HEK293 (cell line): ENCODE data around the gene KDM4B.

Experiments
- CTCF ChIA-PET: fragments of 350-600 bp; formaldehyde crosslinking; extraction: SDS; loops from one replicate; lab custom pipeline; 2021; ENCODE audit warnings: antibody characterized with exemption; lab: Yijun Ruan, JAX
- POLR2A ChIA-PET: fragments of 300-600 bp; formaldehyde crosslinking; extraction: SDS; loops from one replicate; lab custom pipeline; 2020; ENCODE audit warnings: antibody characterized with exemption, inconsistent platforms; lab: Yijun Ruan, JAX
- H3K27ac ChIP-seq: fragments of 200-500 bp; sonication (Bioruptor generic); 2 replicates; pipeline ENCODE4 v1.5.1; 2014; ENCODE audit warnings: low read depth, low read length, control low read depth, inconsistent platforms; ENCODE audit errors: extremely low read depth
- H3K36me3 ChIP-seq, 2 experiments: fragments of 200-500 bp in 1 of 2; sonication (Bioruptor generic) in 1 of 2; 1 replicate in 1 of 2; 2 replicates in 1 of 2; pipeline ENCODE4 v1.5.1; 2014 to 2017; ENCODE audit warnings: inconsistent platforms in 2 of 2, low read length in 2 of 2; ENCODE audit not compliant: control insufficient read depth in 2 of 2, insufficient read depth in 1 of 2
- H3K4me1 ChIP-seq: fragments of 200-500 bp; sonication (Bioruptor generic); 2 replicates; pipeline ENCODE4 v1.5.1; 2014; ENCODE audit warnings: mild to moderate bottlenecking, low read length, inconsistent platforms; ENCODE audit not compliant: control insufficient read depth, insufficient read depth
- H3K4me3 ChIP-seq: 2 replicates; pipeline ENCODE4 v1.5.1; 2011; ENCODE audit warnings: low read depth, mild to moderate bottlenecking, control low read depth, low read length, moderate library complexity
- H3K9me3 ChIP-seq: fragments of 200-500 bp; sonication (Bioruptor generic); 2 replicates; pipeline ENCODE4 v1.5.1; 2014; ENCODE audit warnings: low read depth, low read length, inconsistent platforms; ENCODE audit not compliant: control insufficient read depth, insufficient read depth
- KLF1 ChIP-seq: fragments of 450-650 bp; formaldehyde crosslinking; IDR thresholded peaks from 2 replicates; pipeline ENCODE4 v1.5.1; 2016; ENCODE audit warnings: missing biosample characterization, missing genetic modification characterization
- KLF10 ChIP-seq: fragments of 450-650 bp; IDR thresholded peaks from 2 replicates; pipeline ENCODE4 v1.5.1; 2018; ENCODE audit warnings: missing biosample characterization, mild to moderate bottlenecking, missing genetic modification characterization
- MEIS1 ChIP-seq: sonication (generic); formaldehyde crosslinking; IDR thresholded peaks from 2 replicates; pipeline ENCODE4 v1.8.1; 2022; ENCODE audit warnings: missing genetic modification reagents, mild to moderate bottlenecking, borderline replicate concordance
- PRDM1 ChIP-seq: fragments of 450-650 bp; formaldehyde crosslinking; IDR thresholded peaks from 2 replicates; pipeline ENCODE4; 2016; ENCODE audit warnings: missing biosample characterization, missing genetic modification characterization
- ZBTB44 ChIP-seq: fragments of 450-650 bp; IDR thresholded peaks from 2 replicates; pipeline ENCODE4 v1.5.1; 2018; ENCODE audit warnings: missing biosample characterization, mild to moderate bottlenecking, missing genetic modification characterization
- ZFHX2 ChIP-seq: fragments of 450-650 bp; formaldehyde crosslinking; conservative IDR thresholded peaks from 2 replicates; pipeline ENCODE4 v1.5.1; 2016; ENCODE audit warnings: missing biosample characterization, missing genetic modification characterization
- ZIC2 ChIP-seq: fragments of 450-650 bp; formaldehyde crosslinking; IDR thresholded peaks from 2 replicates; pipeline ENCODE4 v1.5.1; 2016; ENCODE audit warnings: missing biosample characterization, missing genetic modification characterization
- ZNF112 ChIP-seq: fragments of 450-650 bp; formaldehyde crosslinking; IDR thresholded peaks from 2 replicates; pipeline ENCODE4 v1.5.0; 2017; ENCODE audit warnings: missing biosample characterization, missing genetic modification characterization
- ZNF132 ChIP-seq: fragments of 450-650 bp; formaldehyde crosslinking; IDR thresholded peaks from 2 replicates; pipeline ENCODE4 v1.5.1; 2017; ENCODE audit warnings: missing biosample characterization, missing genetic modification characterization, borderline replicate concordance
- ZNF140 ChIP-seq: fragments of 450-650 bp; formaldehyde crosslinking; IDR thresholded peaks from 2 replicates; pipeline ENCODE4 v1.5.1; 2016; ENCODE audit warnings: missing biosample characterization, missing genetic modification characterization
- ZNF169 ChIP-seq: fragments of 450-650 bp; formaldehyde crosslinking; IDR thresholded peaks from 2 replicates; pipeline ENCODE4 v1.5.1; 2016; ENCODE audit warnings: missing biosample characterization, missing genetic modification characterization
- ZNF184 ChIP-seq: fragments of 450-650 bp; IDR thresholded peaks from 2 replicates; pipeline ENCODE4 v1.5.1; 2018; ENCODE audit warnings: missing biosample characterization, mild to moderate bottlenecking, missing genetic modification characterization
- ZNF221 ChIP-seq: fragments of 450-650 bp; formaldehyde crosslinking; IDR thresholded peaks from 2 replicates; pipeline ENCODE4 v1.5.1; 2017; ENCODE audit warnings: missing biosample characterization, missing genetic modification characterization, borderline replicate concordance
- ZNF366 ChIP-seq: fragments of 450-650 bp; formaldehyde crosslinking; conservative IDR thresholded peaks from 2 replicates; pipeline ENCODE4 v1.5.1; 2016; ENCODE audit warnings: missing biosample characterization, missing genetic modification characterization
- ZNF37A ChIP-seq: fragments of 450-650 bp; IDR thresholded peaks from 2 replicates; pipeline ENCODE4 v1.5.1; 2018; ENCODE audit warnings: missing biosample characterization, missing genetic modification characterization
- ZNF391 ChIP-seq: fragments of 450-650 bp; formaldehyde crosslinking; IDR thresholded peaks from 2 replicates; pipeline ENCODE4 v1.5.1; 2016; ENCODE audit warnings: low read depth, missing biosample characterization, missing genetic modification characterization, borderline replicate concordance
- ZNF501 ChIP-seq: fragments of 450-650 bp; formaldehyde crosslinking; IDR thresholded peaks from 2 replicates; pipeline ENCODE4 v1.5.1; 2016; ENCODE audit warnings: missing biosample characterization, missing genetic modification characterization
- ZNF585B ChIP-seq: fragments of 450-650 bp; formaldehyde crosslinking; IDR thresholded peaks from 2 replicates; pipeline ENCODE4 v1.5.1; 2016; ENCODE audit warnings: missing biosample characterization, missing genetic modification characterization
- ZNF768 ChIP-seq: fragments of 450-650 bp; formaldehyde crosslinking; IDR thresholded peaks from 2 replicates; pipeline ENCODE4 v1.5.1; 2018; ENCODE audit warnings: missing biosample characterization, mild to moderate bottlenecking, missing genetic modification characterization
- ZSCAN18 ChIP-seq: fragments of 450-650 bp; formaldehyde crosslinking; IDR thresholded peaks from 2 replicates; pipeline ENCODE4 v1.5.1; 2016; ENCODE audit warnings: missing biosample characterization, missing genetic modification characterization
- ZSCAN23 ChIP-seq: fragments of 450-650 bp; formaldehyde crosslinking; IDR thresholded peaks from 2 replicates; pipeline ENCODE4 v1.5.1; 2016; ENCODE audit warnings: missing biosample characterization, missing genetic modification characterization
- TF ChIP-seq, protein P1 (sequence below): fragments of 450-650 bp; formaldehyde crosslinking; IDR thresholded peaks from 2 replicates; pipeline ENCODE4; 2016; ENCODE audit warnings: missing biosample characterization, missing genetic modification characterization

The KDM4B gene

DNA sequence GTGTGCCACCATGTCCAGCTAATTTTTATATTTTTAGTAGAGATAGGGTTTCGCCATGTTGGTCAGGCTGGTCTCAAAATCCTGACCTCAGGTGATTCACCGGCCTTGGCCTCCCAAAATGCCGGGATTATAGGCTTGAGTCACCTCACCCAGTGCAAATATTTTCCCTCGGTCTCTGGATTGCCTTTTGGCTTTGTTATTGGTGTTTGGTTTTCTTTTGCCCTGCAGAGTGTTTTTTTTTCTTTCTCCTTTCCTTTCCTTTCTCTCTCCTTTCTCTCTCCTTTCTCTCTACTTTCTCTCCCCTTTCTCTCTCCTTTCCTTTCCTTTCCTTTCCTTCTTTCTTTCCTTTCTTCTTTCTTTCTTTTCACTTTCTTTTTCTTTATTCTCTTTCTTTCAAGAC, 33.2 kb downstream of the KDM4B start:
- H3K9me3 ChIP-seq: no peaks in the 10 kb centered on the region
- peak; percentile 34; the same call in 1 of the 2 replicates for TF ChIP-seq ZNF366
- peak; percentile 100 for TF ChIP-seq PRDM1 (tag by site-specific recombination)
- no peak for TF ChIP-seq ZSCAN18 (tag by site-specific recombination)
- POLR2A ChIA-PET: interaction anchor here (0.6 to 1.4 kb wide), 2 partner anchors 29 to 38 kb away, joined by 3 read pairs; no protein-coding TSS in a partner anchor
- no peak overlapping the region for H3K27ac ChIP-seq
- CTCF ChIA-PET: interaction anchor here (0.7 to 2.8 kb wide), 22 partner anchors 9 to 312 kb away, joined by 3 to 30 read pairs (median 5); no protein-coding TSS in a partner anchor
- no peaks in the 10 kb centered on the region for H3K4me1 ChIP-seq
- no peak overlapping the region for H3K4me3 ChIP-seq
- peaks cover 0 to 5% of the 10 kb centered on the region in 2 experiments; a peak in 2 of 3 replicates for H3K36me3 ChIP-seq

- no peak for TF ChIP-seq ZNF501 (tag by site-specific recombination)
- TF ChIP-seq ZBTB44 (tag by site-specific recombination): no peak
- TF ChIP-seq ZIC2 (tag by site-specific recombination): no peak
- no peak for TF ChIP-seq MEIS1
- TF ChIP-seq KLF10: no peak
- TF ChIP-seq ZNF184: no peak
- Histone ChIP-seq H3K9me3 (no peaks in the 10 kb centered on the region), H3K36me3 (no peaks in the 10 kb centered on the region; a peak in 1 of 3 replicates), H3K4me3 (no peak overlapping the region), H3K27ac (no peak overlapping the region), H3K4me1 (no peaks in the 10 kb centered on the region)
- ChIA-PET CTCF (no interaction called here), POLR2A (interaction anchor here (1.4 kb wide), 1 partner anchor 28 kb away, joined by 3 read pairs; no protein-coding TSS in a partner anchor)
These were observed 34.9 kb downstream of the KDM4B start for GRCh38 chr19:5003781-5004180.

GRCh38 chr19:5005096-5005495, 36.2 kb downstream of the KDM4B start:
- TF ChIP-seq ZNF37A (tag by site-specific recombination) (no peak), ZNF132 (tag by site-specific recombination) (no peak), ZNF140 (tag by site-specific recombination) (no peak), ZNF169 (tag by site-specific recombination) (no peak), ZNF112 (tag by site-specific recombination) (no peak), ZBTB44 (tag by site-specific recombination) (no peak), ZNF221 (tag by site-specific recombination) (no peak), KLF1 (no peak), ZFHX2 (tag by site-specific recombination) (no peak), ZNF391 (tag by site-specific recombination) (no peak), ZNF585B (no peak), ZSCAN23 (no peak), ZNF768 (no peak)
- TF ChIP-seq, protein P1, sequence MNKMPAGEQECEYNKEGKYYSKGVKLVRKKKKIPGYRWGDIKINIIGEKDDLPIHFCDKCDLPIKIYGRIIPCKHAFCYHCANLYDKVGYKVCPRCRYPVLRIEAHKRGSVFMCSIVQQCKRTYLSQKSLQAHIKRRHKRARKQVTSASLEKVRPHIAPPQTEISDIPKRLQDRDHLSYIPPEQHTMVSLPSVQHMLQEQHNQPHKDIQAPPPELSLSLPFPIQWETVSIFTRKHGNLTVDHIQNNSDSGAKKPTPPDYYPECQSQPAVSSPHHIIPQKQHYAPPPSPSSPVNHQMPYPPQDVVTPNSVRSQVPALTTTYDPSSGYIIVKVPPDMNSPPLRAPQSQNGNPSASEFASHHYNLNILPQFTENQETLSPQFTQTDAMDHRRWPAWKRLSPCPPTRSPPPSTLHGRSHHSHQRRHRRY (tag by site-specific recombination): no peak
- Histone ChIP-seq H3K27ac (no peak overlapping the region), H3K4me1 (no peaks in the 10 kb centered on the region), H3K36me3 (no peaks in the 10 kb centered on the region; a peak in 1 of 3 replicates), H3K4me3 (no peak overlapping the region), H3K9me3 (no peaks in the 10 kb centered on the region)
- ChIA-PET CTCF (no interaction called here), POLR2A (no interaction called here)
